Measurements from ENCODE around the gene PLXNB2.

PLXNB2 gene

GRCh38 chr22:50242406-50242949 lies 65.0 kb downstream of the PLXNB2 start:
- in situ Hi-C loops (cut with HindIII; ENCODE audit: low sequenced_read_pairs) = no loop called here
- TF ChIP-seq CTCF (IDR thresholded peaks at IDR 0.05; ENCODE audit: low read depth, low read length) = no peak

GRCh38 chr22:50238755-50239154 lies 68.7 kb downstream of the PLXNB2 start:
- H3K4me3 ChIP-seq (ENCODE audit: low read depth, low read length) = no peak overlapping the region
- no peak for DNase-seq (ENCODE audit: low read depth, low spot score)
- no peak for TF ChIP-seq CTCF (IDR thresholded peaks at IDR 0.05; ENCODE audit: low read depth, low read length)
- in situ Hi-C loops (cut with HindIII; ENCODE audit: low sequenced_read_pairs) = no loop called here

More at GRCh38 chr22:50242406-50242949, 65.0 kb downstream of the PLXNB2 start:
- peak overlapping the region; percentile 34 for H3K4me3 ChIP-seq (ENCODE audit: low read depth, low read length)
- no peak for DNase-seq (ENCODE audit: low read depth, low spot score)

- peak; percentile 57 for TF ChIP-seq CTCF (IDR thresholded peaks at IDR 0.05; ENCODE audit: low read depth, low read length)
- H3K4me3 ChIP-seq (ENCODE audit: low read depth, low read length) = no peak overlapping the region
- peak; percentile 27 for DNase-seq (ENCODE audit: low read depth, low spot score)
- in situ Hi-C loops (cut with HindIII; ENCODE audit: low sequenced_read_pairs) = no loop called here
Observed at GRCh38 chr22:50236731-50237409, 70.6 kb downstream of the PLXNB2 start.

- in situ Hi-C loops (cut with HindIII; ENCODE audit: low sequenced_read_pairs) = no loop called here
- no peak for DNase-seq (ENCODE audit: low read depth, low spot score)
- TF ChIP-seq CTCF (IDR thresholded peaks at IDR 0.05; ENCODE audit: low read depth, low read length) = no peak
- no peak overlapping the region for H3K4me3 ChIP-seq (ENCODE audit: low read depth, low read length)
Observed at GRCh38 chr22:50233223-50233622, 74.2 kb downstream of the PLXNB2 start.

GRCh38 chr22:50232481-50233151 lies 74.8 kb downstream of the PLXNB2 start:
- TF ChIP-seq CTCF (IDR thresholded peaks at IDR 0.05; ENCODE audit: low read depth, low read length) = no peak
- no peak for DNase-seq (ENCODE audit: low read depth, low spot score)
- in situ Hi-C loops (cut with HindIII; ENCODE audit: low sequenced_read_pairs) = no loop called here
- H3K4me3 ChIP-seq (ENCODE audit: low read depth, low read length) = no peak overlapping the region

- no peak for DNase-seq (ENCODE audit: low read depth, low spot score)
- no peak overlapping the region for H3K4me3 ChIP-seq (ENCODE audit: low read depth, low read length)
- TF ChIP-seq CTCF (IDR thresholded peaks at IDR 0.05; ENCODE audit: low read depth, low read length) = no peak
- in situ Hi-C loops (cut with HindIII; ENCODE audit: low sequenced_read_pairs) = no loop called here
Observed at GRCh38 chr22:50229370-50229769, 78.1 kb downstream of the PLXNB2 start.
